ENCODE measurements around the gene ABRACL.

Gene ABRACL

GRCh38 chr6:139082370-139082769, 53.8 kb downstream of the ABRACL start:
- no peak for TF ChIP-seq ZNF70 (CRISPR knock-in tag; IDR thresholded peaks at IDR 0.05)
- TF ChIP-seq ARNTL (CRISPR knock-in tag; IDR thresholded peaks at IDR 0.05; ENCODE audit: borderline replicate concordance, low read depth), result no peak
- TF ChIP-seq ISL1 (CRISPR knock-in tag; IDR thresholded peaks at IDR 0.05), result no peak
- no peak for TF ChIP-seq TCF4 (CRISPR knock-in tag; IDR thresholded peaks at IDR 0.05; ENCODE audit: borderline replicate concordance)
- TF ChIP-seq GLIS3 (CRISPR knock-in tag; IDR thresholded peaks at IDR 0.05), result no peak
- TF ChIP-seq ZNF565 (CRISPR knock-in tag; conservative IDR thresholded peaks at IDR 0.05; ENCODE audit: low read depth), result no peak
- no peak for TF ChIP-seq TSHZ2 (CRISPR knock-in tag; IDR thresholded peaks at IDR 0.05)
- TF ChIP-seq ZFP3 (CRISPR knock-in tag; IDR thresholded peaks at IDR 0.05), result no peak
- TF ChIP-seq RARB (CRISPR knock-in tag; IDR thresholded peaks at IDR 0.05), result no peak
- no peak for TF ChIP-seq BACH2 (CRISPR knock-in tag; IDR thresholded peaks at IDR 0.05; ENCODE audit: borderline replicate concordance)
- ATAC-seq, result no peak

- TF ChIP-seq ZFP3 (CRISPR knock-in tag; IDR thresholded peaks at IDR 0.05), result no peak
- TF ChIP-seq PPARA (CRISPR knock-in tag; IDR thresholded peaks at IDR 0.05; ENCODE audit: borderline replicate concordance), result no peak
- no peak for TF ChIP-seq ZFP30 (CRISPR knock-in tag; IDR thresholded peaks at IDR 0.05)
- no peak for TF ChIP-seq ARNTL (CRISPR knock-in tag; IDR thresholded peaks at IDR 0.05; ENCODE audit: borderline replicate concordance, low read depth)
- no peak for TF ChIP-seq OSR1 (CRISPR knock-in tag; IDR thresholded peaks at IDR 0.05)
- TF ChIP-seq CREB5 (CRISPR knock-in tag; IDR thresholded peaks at IDR 0.05; ENCODE audit: low read depth), result no peak
- no peak for TF ChIP-seq TOX (CRISPR knock-in tag; IDR thresholded peaks at IDR 0.05; ENCODE audit: borderline replicate concordance)
- no peak for TF ChIP-seq ZNF8 (CRISPR knock-in tag; IDR thresholded peaks at IDR 0.05)
- TF ChIP-seq BACH2 (CRISPR knock-in tag; IDR thresholded peaks at IDR 0.05; ENCODE audit: borderline replicate concordance), result no peak
- no peak for TF ChIP-seq POU6F1 (CRISPR knock-in tag; IDR thresholded peaks at IDR 0.05; ENCODE audit: borderline replicate concordance, low read depth)
- TF ChIP-seq RARB (CRISPR knock-in tag; IDR thresholded peaks at IDR 0.05), result no peak
- no peak for TF ChIP-seq GLIS3 (CRISPR knock-in tag; IDR thresholded peaks at IDR 0.05)
- no peak for TF ChIP-seq ESRRG (CRISPR knock-in tag; IDR thresholded peaks at IDR 0.05)
- TF ChIP-seq CSRNP3 (CRISPR knock-in tag; IDR thresholded peaks at IDR 0.05), result no peak
- no peak for TF ChIP-seq ZC3H10 (CRISPR knock-in tag; IDR thresholded peaks at IDR 0.05)
- TF ChIP-seq ISL1 (CRISPR knock-in tag; IDR thresholded peaks at IDR 0.05), result no peak
- no peak for TF ChIP-seq ZNF565 (CRISPR knock-in tag; conservative IDR thresholded peaks at IDR 0.05; ENCODE audit: low read depth)
- no peak for TF ChIP-seq ZNF70 (CRISPR knock-in tag; IDR thresholded peaks at IDR 0.05)
- ATAC-seq, result no peak
Observed at GRCh38 chr6:139091826-139092225, 63.3 kb downstream of the ABRACL start.
